ENCODE results near the gene LIPM.

GRCh38 chr10:88802523-88803285 is at the start of gene LIPM:
- TF ChIP-seq ZNF670 (CRISPR knock-in tag; IDR thresholded peaks at IDR 0.05; ENCODE audit: borderline replicate concordance) (no peak), ZNF556 (CRISPR knock-in tag; IDR thresholded peaks at IDR 0.05; ENCODE audit: borderline replicate concordance) (no peak), POLR2AphosphoS5 (IDR thresholded peaks at IDR 0.05; ENCODE audit: low read depth, low read length) (no peak), PRDM10 (CRISPR knock-in tag; IDR thresholded peaks at IDR 0.05; ENCODE audit: low read depth) (no peak), ZNF225 (CRISPR knock-in tag; IDR thresholded peaks at IDR 0.05) (no peak), RAD21 (CRISPR knock-in tag; IDR thresholded peaks at IDR 0.05) (no peak), USF2 (IDR thresholded peaks at IDR 0.05; ENCODE audit: low read depth, low read length) (no peak), USF2 (CRISPR knock-in tag; IDR thresholded peaks at IDR 0.05; ENCODE audit: borderline replicate concordance) (no peak), MTA3 (CRISPR knock-in tag; IDR thresholded peaks at IDR 0.05) (no peak), ZNF329 (CRISPR knock-in tag; IDR thresholded peaks at IDR 0.05; ENCODE audit: low read depth) (no peak), TRIM24 (CRISPR knock-in tag; IDR thresholded peaks at IDR 0.05) (no peak), NFIC (IDR thresholded peaks at IDR 0.05; ENCODE audit: low read length) (no peak), PRPF4 (IDR thresholded peaks at IDR 0.05; ENCODE audit: low read depth, low read length, poor library complexity, severe bottlenecking) (no peak)
